Mesenteric fat pad (tissue), 1 donor: ENCODE results near the gene SLC1A2. TPM values are rescaled to one million over a fixed set of nuclear protein-coding genes. Genes with fewer than 3 reads are reported as not detected.

ENCODE experiments used
- DNase-seq: peaks from one replicate; pipeline ENCODE4 v3.0.0-alpha.2; 2020; ENCODE audit warnings: low spot score
- total RNA-seq: library from RNA; stranded (reverse); fragmentation: NEBNext Ultra II Directional; extraction: Animal tissue kit (Norgen Biotek cat#: 25700); gene quantifications from one replicate; pipeline ENCODE4 v1.2.1, GENCODE V29; 2021
- donor health status: DM: yes; HTN: yes; CAD: no.

SLC1A2 gene
- total RNA-seq, 1 donor from 2014 or later, result 1.3 TPM

- no peak for DNase-seq
These were observed 171.9 kb downstream of the SLC1A2 start for GRCh38 chr11:35247428-35247827.

DNA sequence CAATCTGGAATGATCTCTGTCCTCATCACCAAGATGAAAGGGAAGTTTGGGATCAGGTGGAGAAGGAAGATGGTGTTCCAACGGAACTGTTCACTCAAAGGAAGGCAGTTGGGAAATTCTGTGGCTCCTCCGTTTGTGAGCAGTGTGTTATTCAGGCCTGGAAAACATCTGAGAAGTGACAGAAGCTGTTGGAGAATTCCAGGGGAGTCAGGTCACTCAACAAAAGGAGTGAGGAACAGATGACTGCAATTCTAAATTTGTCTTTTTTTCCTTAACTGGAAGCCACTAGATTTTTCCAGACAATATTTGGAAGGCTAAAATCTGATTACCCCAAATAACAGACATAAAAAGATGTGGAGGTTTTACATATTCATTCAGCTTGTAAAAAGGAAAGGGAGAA, 172.6 kb downstream of the SLC1A2 start:
- no peak for DNase-seq

GRCh38 chr11:35245786-35246185, 173.6 kb downstream of the SLC1A2 start:
- DNase-seq, result no peak

DNA sequence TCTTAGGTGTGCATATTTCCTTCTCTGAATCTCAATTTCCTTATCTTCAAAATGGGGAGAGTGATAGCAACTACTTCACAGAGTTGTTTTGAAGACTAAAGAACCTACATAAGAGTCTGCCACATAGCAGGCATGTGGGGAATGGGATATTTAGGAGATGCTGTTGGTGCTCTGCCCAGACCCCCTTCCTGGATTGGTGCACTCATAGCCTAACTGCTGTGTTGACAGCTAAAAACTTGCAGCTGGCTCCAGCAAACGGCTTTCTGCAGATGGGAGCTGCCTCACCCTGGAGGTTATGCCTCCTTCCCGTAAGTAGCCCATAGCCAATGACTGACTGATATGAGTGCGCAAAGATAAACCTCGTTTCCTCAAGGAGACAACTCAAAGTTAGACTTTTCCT, 174.3 kb downstream of the SLC1A2 start:
- DNase-seq, result no peak

DNA sequence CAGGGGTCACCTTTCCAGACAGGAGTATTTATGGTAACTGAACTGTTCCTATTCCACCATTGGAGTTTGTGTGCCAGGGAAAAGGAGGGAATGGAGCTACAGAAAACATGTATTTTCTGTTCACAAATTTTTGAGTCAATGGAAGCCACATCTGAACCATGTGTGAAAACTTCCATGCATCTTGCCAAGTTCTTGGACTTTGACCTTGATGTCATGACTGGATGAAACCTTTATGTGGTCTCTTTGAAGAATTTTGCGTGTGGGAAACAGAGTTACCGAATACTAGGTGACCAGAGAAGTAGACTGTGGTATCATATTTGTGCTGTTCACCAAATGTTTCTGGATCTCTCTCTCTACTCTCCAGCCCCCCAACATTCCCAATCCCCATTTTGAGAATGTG, 175.6 kb downstream of the SLC1A2 start:
- no peak for DNase-seq

DNA sequence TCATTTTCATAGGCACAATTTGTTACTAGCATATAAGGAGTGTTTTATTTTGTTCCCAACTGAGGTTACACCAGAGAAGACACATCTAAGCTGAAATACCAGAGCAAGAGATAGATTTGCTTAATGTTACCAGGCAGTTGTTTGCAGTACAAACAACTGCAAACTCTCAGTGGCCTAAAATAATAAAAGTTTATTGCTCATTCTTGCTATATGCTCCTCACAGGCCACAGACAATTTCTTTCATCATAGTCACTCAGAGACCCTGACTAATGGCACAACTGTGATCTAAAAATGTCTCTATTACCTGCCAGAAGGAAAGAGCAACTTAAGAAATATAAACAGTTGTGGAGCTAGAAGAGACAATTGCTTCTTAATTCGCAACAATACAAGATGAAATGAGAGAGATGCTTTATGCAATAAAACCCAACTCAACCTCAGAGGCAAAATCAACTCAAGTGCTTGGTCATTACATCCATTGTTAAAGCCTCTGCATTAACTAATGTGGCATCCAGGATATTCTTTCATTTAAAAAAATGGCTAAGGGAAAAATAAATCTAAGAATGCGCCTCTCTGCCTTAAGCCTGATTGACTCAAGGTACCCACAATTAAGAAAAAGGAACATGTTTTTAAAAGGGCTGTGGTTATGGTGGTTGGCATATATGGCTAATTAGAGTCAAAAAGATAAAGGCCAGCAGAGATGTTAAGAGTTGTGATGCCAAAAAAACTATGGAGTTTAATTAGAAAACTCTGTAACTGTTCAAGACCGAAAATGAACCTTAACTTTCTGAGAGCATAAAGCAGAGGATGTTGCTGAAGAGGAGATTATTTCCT, 176.7 kb downstream of the SLC1A2 start:
- DNase-seq, result no peak

DNA sequence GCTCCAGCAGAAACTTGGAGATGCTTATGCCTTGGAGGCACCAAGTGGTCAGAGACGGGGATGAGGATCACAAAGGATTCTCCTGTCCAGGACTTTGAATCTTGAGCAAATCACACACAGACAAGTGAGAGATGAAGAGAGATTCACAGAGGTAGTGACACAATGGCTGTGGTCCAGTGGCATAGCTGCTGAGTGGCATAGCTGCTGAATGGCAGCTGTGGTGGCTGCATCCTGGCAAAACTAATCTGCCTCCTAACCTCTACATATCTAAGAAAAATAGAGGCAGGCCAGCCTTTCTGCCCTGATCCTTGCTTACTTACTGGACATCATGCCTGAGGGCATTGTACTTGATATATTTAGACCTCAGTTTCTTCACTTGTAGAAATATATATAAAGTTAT, 177.8 kb downstream of the SLC1A2 start:
- no peak for DNase-seq

DNA sequence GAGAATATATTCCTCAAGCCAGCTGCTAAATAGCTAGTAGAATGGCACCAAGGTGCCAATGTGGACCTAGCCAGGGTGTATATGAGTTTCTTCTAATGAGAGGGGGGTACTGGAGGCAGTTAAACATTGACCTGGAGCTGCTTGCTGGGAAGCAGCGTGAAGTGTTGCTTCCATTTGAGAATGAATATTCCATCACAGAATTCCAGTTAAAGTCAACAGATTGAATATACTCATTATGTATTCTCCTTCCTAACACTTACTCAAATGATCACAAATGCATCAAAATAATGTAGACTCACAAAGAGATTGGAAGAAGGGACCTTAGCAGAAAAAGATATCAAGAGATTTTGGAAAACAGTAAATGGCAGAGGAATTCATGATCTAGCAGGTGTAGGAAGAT, 178.3 kb downstream of the SLC1A2 start:
- no peak for DNase-seq

- DNase-seq, result no peak
These were observed 179.8 kb downstream of the SLC1A2 start for GRCh38 chr11:35239471-35240075.

- DNase-seq, result no peak
These were observed 180.5 kb downstream of the SLC1A2 start for GRCh38 chr11:35238882-35239281.

DNA sequence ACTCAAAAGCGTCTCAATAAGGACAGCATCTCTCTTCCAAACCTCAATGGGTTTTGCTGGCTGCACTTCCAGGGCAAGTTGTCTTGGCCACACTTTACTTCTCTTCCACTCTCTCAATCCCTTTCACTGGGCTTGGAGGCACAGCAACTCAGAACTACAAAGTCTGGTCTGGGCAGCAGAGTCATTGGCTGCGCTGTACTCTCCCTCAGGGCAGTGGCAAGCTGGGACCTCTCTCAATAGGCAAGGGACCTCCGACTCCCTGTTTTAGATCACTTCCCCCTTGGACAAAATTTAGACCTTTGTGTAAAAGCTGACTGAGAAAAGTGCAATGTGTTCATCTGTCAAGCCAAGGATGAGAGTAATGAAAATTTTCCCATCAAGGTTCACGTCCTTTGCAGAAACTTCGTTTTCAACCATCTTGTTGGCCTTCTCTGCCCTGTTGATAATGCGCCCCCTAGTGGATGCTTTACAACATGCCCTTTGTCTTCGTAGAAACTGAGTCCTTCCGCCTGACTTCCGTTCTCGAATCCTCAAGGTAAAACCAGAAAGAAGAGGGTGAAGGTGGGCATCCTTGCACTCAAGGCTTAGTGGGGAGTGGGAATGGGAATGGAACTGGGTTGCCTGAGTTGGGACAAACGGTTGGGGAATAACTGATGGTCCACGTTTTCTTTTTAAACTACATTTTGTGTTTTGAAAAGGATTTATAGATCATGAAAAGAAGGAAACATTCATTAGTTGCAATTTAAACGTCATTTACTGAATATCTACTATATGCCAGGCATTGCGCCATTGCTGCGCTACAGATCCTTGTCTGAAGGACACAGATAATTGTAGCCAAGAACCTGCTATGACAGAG, 181.3 kb downstream of the SLC1A2 start:
- DNase-seq, result no peak

- DNase-seq, result no peak
These were observed 182.0 kb downstream of the SLC1A2 start for GRCh38 chr11:35237351-35237750.

DNA sequence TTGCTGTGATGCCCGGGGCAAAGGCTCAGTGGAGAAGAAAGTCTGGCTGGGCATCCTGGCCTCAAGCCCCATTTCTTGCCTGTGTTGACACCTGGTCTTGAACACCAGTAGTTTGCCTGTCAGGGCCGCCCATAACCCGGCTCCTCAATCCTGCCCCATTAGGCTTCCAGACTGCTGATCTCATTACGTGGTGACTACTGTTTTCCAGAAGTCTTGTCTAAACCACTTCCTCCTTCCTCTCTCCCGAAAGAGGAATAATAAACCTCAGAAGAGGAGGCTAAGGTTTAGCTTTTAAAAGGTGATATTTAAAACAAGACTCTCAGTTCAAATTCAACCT, 182.7 kb downstream of the SLC1A2 start:
- no peak for DNase-seq

- no peak for DNase-seq
These were observed 183.3 kb downstream of the SLC1A2 start for GRCh38 chr11:35235936-35236666.

- DNase-seq, result no peak
These were observed 183.9 kb downstream of the SLC1A2 start for GRCh38 chr11:35235498-35235897.

- DNase-seq, result no peak
These were observed 184.2 kb downstream of the SLC1A2 start for GRCh38 chr11:35235157-35235468.

DNA sequence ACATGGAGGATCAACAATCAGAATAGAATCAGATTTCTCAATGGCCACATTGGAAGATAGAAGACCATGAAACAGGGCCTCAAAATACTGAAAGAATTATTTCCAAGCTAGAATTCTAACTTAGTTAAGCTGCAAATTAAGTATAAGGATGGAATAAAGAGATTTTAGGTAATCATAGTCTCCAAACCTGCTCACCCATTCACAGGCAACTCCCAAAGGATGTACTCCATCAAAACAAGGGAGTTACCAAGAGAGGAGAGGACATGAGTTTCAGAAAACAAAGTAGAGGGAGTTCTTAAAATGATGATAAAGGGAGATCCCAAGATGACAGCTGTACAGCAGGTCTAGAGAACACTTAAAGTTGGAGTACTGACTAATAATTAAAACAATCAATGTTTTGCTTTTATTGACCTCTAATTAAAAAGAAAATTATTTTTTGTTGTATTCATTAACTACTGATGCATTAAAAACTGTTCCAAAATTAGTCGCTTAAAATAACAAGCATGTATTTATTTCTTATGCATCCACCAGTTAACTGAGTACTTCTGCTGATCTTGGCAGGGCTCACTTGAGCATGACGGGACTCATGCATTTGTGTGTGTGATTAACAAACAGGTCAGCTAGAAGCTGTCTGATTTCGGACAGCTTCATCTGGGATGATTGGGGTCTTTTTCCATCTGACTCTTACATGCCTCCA, 184.8 kb downstream of the SLC1A2 start:
- no peak for DNase-seq

- no peak for DNase-seq
These were observed 185.8 kb downstream of the SLC1A2 start for GRCh38 chr11:35233518-35233917.

GRCh38 chr11:35232891-35233330, 186.4 kb downstream of the SLC1A2 start:
- DNase-seq, result no peak

DNA sequence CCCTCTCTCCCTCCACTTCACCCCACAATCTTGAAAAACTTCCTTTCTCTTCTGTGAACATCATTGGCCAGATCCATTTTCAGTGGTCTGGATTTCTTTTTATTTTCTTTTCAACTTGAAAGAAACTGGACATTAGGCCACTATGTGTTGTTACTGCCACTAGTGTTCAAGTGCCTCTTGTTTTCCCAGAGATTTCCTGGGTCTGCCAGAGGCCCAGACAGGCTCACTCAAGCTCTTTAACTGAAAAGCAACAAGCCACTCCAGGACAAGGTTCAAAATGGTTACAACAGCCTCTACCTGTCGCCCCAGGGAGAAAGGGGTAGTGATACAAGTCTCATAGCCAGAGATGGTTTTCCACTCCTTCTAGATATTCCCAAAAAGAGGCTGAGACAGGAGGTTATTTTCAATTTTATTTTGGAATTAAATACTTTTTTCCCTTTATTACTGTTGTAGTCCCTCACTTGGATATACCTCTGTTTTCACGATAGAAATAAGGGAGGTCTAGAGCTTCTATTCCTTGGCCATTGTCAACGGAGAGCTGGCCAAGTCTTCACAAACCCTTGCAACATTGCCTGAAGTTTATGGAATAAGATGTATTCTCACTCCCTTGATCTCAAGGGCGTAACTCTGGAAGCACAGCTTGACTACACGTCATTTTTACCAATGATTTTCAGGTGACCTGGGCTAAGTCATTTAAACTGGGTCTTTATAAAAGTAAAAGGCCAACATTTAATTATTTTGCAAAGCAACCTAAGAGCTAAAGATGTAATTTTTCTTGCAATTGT, 188.1 kb downstream of the SLC1A2 start:
- no peak for DNase-seq
